IMR-90 (cell line): ENCODE measurements around the gene CBY1. TPM values are rescaled to one million over a fixed set of nuclear protein-coding genes. Genes with fewer than 3 reads are reported as not detected.
A peak's percentile ranks its signal among the peaks of the same experiment; 100 is the strongest.

Source experiments
- ATAC-seq: fragments of 200-7000 bp; cut with Tn5 transposase; 2 replicates; pipeline ENCODE4 v1.9.1; 2020; ENCODE audit warnings: low read depth, mild to moderate bottlenecking, moderate library complexity
- Bru-seq: library from RNA; stranded (reverse); fragments of 400-500 nt; gene quantifications from one replicate; lab custom pipeline; 2021; lab: Mats Ljungman, UMichigan
- BruChase-seq, 2 experiments: library from RNA; stranded (reverse); fragments of 400-500 nt; gene quantifications; one replicate each; lab custom pipeline; 2021; lab: Mats Ljungman, UMichigan
- BruUV-seq: library from RNA; stranded (reverse); fragments of 400-500 nt; replicated peaks from 2 replicates; lab custom pipeline; 2021; lab: Mats Ljungman, UMichigan
- CTCF ChIA-PET: fragments of 300-600 bp; formaldehyde crosslinking; extraction: SDS; loops from one replicate; lab custom pipeline; 2021; ENCODE audit warnings: antibody characterized with exemption; lab: Yijun Ruan, JAX
- POLR2A ChIA-PET: fragments of 300-600 bp; sonication (Branson Sonifier 250); formaldehyde crosslinking; loops from one replicate; lab custom pipeline; 2022; ENCODE audit warnings: antibody characterized with exemption; ENCODE audit not compliant: unreplicated experiment; lab: Charles Lee
- DNase-seq: peaks from one replicate; pipeline ENCODE4 v3.0.0; 2013
- H2AFZ ChIP-seq: replicated peaks from 2 replicates; pipeline ENCODE3; 2013; ENCODE audit warnings: low read length, mild to moderate bottlenecking; ENCODE audit not compliant: poor library complexity
- H2AK5ac ChIP-seq: 2 replicates; pipeline ENCODE4 v1.6.1; 2013; ENCODE audit warnings: low read depth, low read length, inconsistent platforms
- H2AK9ac ChIP-seq: replicated peaks from 2 replicates; pipeline ENCODE3; 2013; ENCODE audit warnings: mild to moderate bottlenecking, low read depth, low read length, moderate library complexity; ENCODE audit not compliant: poor library complexity
- H2BK120ac ChIP-seq: 2 replicates; pipeline ENCODE4 v1.6.1; 2013; ENCODE audit warnings: low read depth, low read length, inconsistent platforms
- H2BK15ac ChIP-seq: 3 replicates; pipeline ENCODE4 v1.6.1; 2013; ENCODE audit warnings: low read depth, low read length, inconsistent platforms
- H2BK20ac ChIP-seq: 2 replicates; pipeline ENCODE4 v1.6.1; 2013; ENCODE audit warnings: low read depth, mild to moderate bottlenecking, inconsistent platforms, low read length, moderate library complexity
- H2BK5ac ChIP-seq: 2 replicates; pipeline ENCODE4 v1.6.1; 2013; ENCODE audit warnings: mild to moderate bottlenecking, low read depth, low read length, inconsistent platforms; ENCODE audit not compliant: poor library complexity, severe bottlenecking
- H3K14ac ChIP-seq: replicated peaks from 2 replicates; pipeline ENCODE4 v1.6.1; 2013; ENCODE audit warnings: low read depth, low read length, inconsistent platforms
- H3K18ac ChIP-seq: 2 replicates; pipeline ENCODE4 v1.6.1; 2013; ENCODE audit warnings: low read depth, low read length, control low read depth
- H3K23ac ChIP-seq: 2 replicates; pipeline ENCODE4 v1.6.1; 2013; ENCODE audit warnings: low read depth, low read length, inconsistent platforms
- H3K27ac ChIP-seq: 2 replicates; pipeline ENCODE4 v1.5.1; 2013; ENCODE audit warnings: mild to moderate bottlenecking, control low read depth, low read length; ENCODE audit not compliant: insufficient read depth
- H3K27me3 ChIP-seq: 2 replicates; pipeline ENCODE4 v1.6.1; 2013; ENCODE audit warnings: low read length; ENCODE audit not compliant: control insufficient read depth, insufficient read depth
- H3K36me3 ChIP-seq: 2 replicates; pipeline ENCODE4 v1.6.1; 2013; ENCODE audit warnings: low read length, mixed read lengths; ENCODE audit not compliant: control insufficient read depth, insufficient read depth
- H3K4ac ChIP-seq: 2 replicates; pipeline ENCODE4 v1.6.1; 2013; ENCODE audit warnings: low read depth, low read length, inconsistent platforms
- H3K4me1 ChIP-seq: 2 replicates; pipeline ENCODE4 v1.6.1; 2013; ENCODE audit warnings: low read length, mixed read lengths; ENCODE audit not compliant: control insufficient read depth, insufficient read depth
- H3K4me2 ChIP-seq: 2 replicates; pipeline ENCODE4 v1.6.1; 2013; ENCODE audit warnings: low read depth, mild to moderate bottlenecking, control low read depth, low read length, moderate library complexity
- H3K4me3 ChIP-seq: 2 replicates; pipeline ENCODE4 v1.5.1; 2013; ENCODE audit warnings: low read depth, mild to moderate bottlenecking, control low read depth, low read length, moderate library complexity; ENCODE audit not compliant: insufficient read depth
- H3K56ac ChIP-seq: 2 replicates; pipeline ENCODE4 v1.6.1; 2013; ENCODE audit warnings: low read length, inconsistent platforms; ENCODE audit not compliant: insufficient read depth; ENCODE audit errors: extremely low read depth
- H3K79me1 ChIP-seq, 2 experiments: 2 replicates each; pipeline ENCODE4 v1.6.1; 2013; ENCODE audit warnings: low read length in 2 of 2, inconsistent platforms in 1 of 2, low read depth in 1 of 2
- H3K9ac ChIP-seq: 2 replicates; pipeline ENCODE4 v1.6.1; 2013; ENCODE audit warnings: low read depth, low read length, control low read depth
- H3K9me1 ChIP-seq: 2 replicates; pipeline ENCODE4 v1.6.1; 2013; ENCODE audit warnings: low read length, inconsistent platforms; ENCODE audit not compliant: insufficient read depth
- H3K9me3 ChIP-seq: 2 replicates; pipeline ENCODE4 v1.6.1; 2013; ENCODE audit warnings: low read length; ENCODE audit not compliant: control insufficient read depth, insufficient read depth
- H4K20me1 ChIP-seq: 2 replicates; pipeline ENCODE4 v1.6.1; 2013; ENCODE audit warnings: low read length, inconsistent platforms; ENCODE audit not compliant: insufficient read depth
- H4K5ac ChIP-seq: 2 replicates; pipeline ENCODE4 v1.6.1; 2013; ENCODE audit warnings: mild to moderate bottlenecking, low read depth, low read length, control low read depth
- H4K8ac ChIP-seq, 2 experiments: 2 replicates each; pipeline ENCODE4 v1.6.1; 2013; ENCODE audit warnings: low read depth in 2 of 2, low read length in 2 of 2, control low read depth in 1 of 2, inconsistent platforms in 1 of 2
- H4K91ac ChIP-seq: 2 replicates; pipeline ENCODE4 v1.6.1; 2013; ENCODE audit warnings: low read depth, low read length, inconsistent platforms; ENCODE audit not compliant: insufficient read depth
- BHLHE40 ChIP-seq: fragments of 150-350 bp; IDR thresholded peaks from 2 replicates; pipeline ENCODE4 v1.6.1; 2016; ENCODE audit warnings: mild to moderate bottlenecking, low read depth, low read length
- CEBPB ChIP-seq: IDR thresholded peaks from 2 replicates; pipeline ENCODE4 v1.6.1; 2012; ENCODE audit warnings: low read depth, low read length, improper control_type of control experiment
- CHD1 ChIP-seq: IDR thresholded peaks from 2 replicates; pipeline ENCODE4 v1.6.1; 2012; ENCODE audit warnings: low read depth, low read length, improper control_type of control experiment
- FOS ChIP-seq: fragments of 150-350 bp; IDR thresholded peaks from 2 replicates; pipeline ENCODE4 v1.6.1; 2016; ENCODE audit warnings: low read depth, low read length
- MAFK ChIP-seq: IDR thresholded peaks from 2 replicates; pipeline ENCODE4 v1.6.1; 2012; ENCODE audit warnings: low read depth, low read length, improper control_type of control experiment
- MAZ ChIP-seq: IDR thresholded peaks from 2 replicates; pipeline ENCODE4 v1.6.1; 2012; ENCODE audit warnings: low read depth, mild to moderate bottlenecking, low read length, improper control_type of control experiment, moderate library complexity, borderline replicate concordance
- NFE2L2 ChIP-seq: fragments of 150-350 bp; IDR thresholded peaks from 2 replicates; pipeline ENCODE4 v1.6.1; 2016; ENCODE audit warnings: low read depth, mild to moderate bottlenecking, low read length
- POLR2A ChIP-seq: IDR thresholded peaks from 2 replicates; pipeline ENCODE4 v1.6.1; 2012; ENCODE audit warnings: mild to moderate bottlenecking, low read depth, low read length
- RAD21 ChIP-seq: IDR thresholded peaks from 2 replicates; pipeline ENCODE4 v1.6.1; 2012; ENCODE audit warnings: low read length, improper control_type of control experiment
- RFX5 ChIP-seq: IDR thresholded peaks from 2 replicates; pipeline ENCODE4 v1.8.0; 2012; ENCODE audit warnings: low read depth, mild to moderate bottlenecking, low read length, moderate library complexity
- SMC3 ChIP-seq: fragments of 150-350 bp; IDR thresholded peaks from 2 replicates; pipeline ENCODE4 v1.6.1; 2016; ENCODE audit warnings: low read depth, mild to moderate bottlenecking, antibody characterized with exemption, low read length, moderate library complexity
- WGBS, 2 experiments: methylation state at CpG; one replicate each; pipeline versions ENCODE4 v1.1.5 to v1.1.7; 2013; ENCODE audit warnings: missing lambda C conversion rate in 2 of 2; ENCODE audit not compliant: insufficient read length in 1 of 2; ENCODE audit errors: extremely low coverage in 2 of 2; 5-methylcytosine and 5-hydroxymethylcytosine counted together
- dilution Hi-C: fragments of 300-500 bp; cut with HindIII; formaldehyde crosslinking; loops from one replicate; pipeline ENCODE4 v1.14.3; 2018; ENCODE audit warnings: low sequenced_read_pairs; ENCODE audit not compliant: unreplicated experiment
- in situ Hi-C: fragments of 300-500 bp; cut with MboI; formaldehyde crosslinking; loops from 3 replicates; pipeline ENCODE4 v1.14.3; 2019; ENCODE audit warnings: low sequenced_read_pairs, inconsistent platforms, mixed read lengths
- intact Hi-C: fragments of 100-400 bp; cut with micrococcal nuclease; formaldehyde crosslinking; loops from 2 replicates; pipeline ENCODE4 v1.10.0; 2022
- long read RNA-seq: library from polyadenylated mRNA; unstranded; transcript quantifications from one replicate; pipeline ENCODE4 v2.0.0, GENCODE V29; 2021; ENCODE audit not compliant: unreplicated experiment
- polyA plus RNA-seq, 3 experiments: library from polyadenylated mRNA; depleted of rRNA; stranded (reverse); fragments of >200 nt; gene quantifications; 2 replicates each; pipeline ENCODE4 v1.2.3, GENCODE V29; 2012; ENCODE audit warnings: low replicate concordance in 1 of 3
- total RNA-seq: library from RNA; depleted of rRNA; stranded (reverse); fragments of >200 nt; gene quantifications from 2 replicates; pipeline ENCODE4 v1.2.3, GENCODE V29; 2012; rRNA removed
- TF ChIP-seq, protein P1 (sequence below): fragments of 150-350 bp; IDR thresholded peaks from 2 replicates; pipeline ENCODE4 v1.6.1; 2017; ENCODE audit warnings: mild to moderate bottlenecking, antibody characterized with exemption, low read length, low read depth
- TF ChIP-seq, protein P2 (sequence below): conservative IDR thresholded peaks from 2 replicates; pipeline ENCODE4 v1.5.1; 2012; ENCODE audit warnings: mild to moderate bottlenecking, low read depth, low read length, improper control_type of control experiment

The CBY1 gene
- total RNA-seq: 13.8 and 14.2 TPM in 2 replicates
- 25.4 and 30.0 TPM in 2 replicates for polyA plus RNA-seq (2012; rRNA removed)
- polyA plus RNA-seq (2012; cell fraction: cytosol; rRNA removed): 16.5 and 23.9 TPM in 2 replicates
- polyA plus RNA-seq (2012; cell fraction: nucleus; rRNA removed; ENCODE audit: low replicate concordance): 8.7 and 26.5 TPM in 2 replicates
- Bru-seq, nascent RNA: percentile 55 among the genes with signal in this experiment
- BruChase-seq, experiment 1, labeled RNA remaining after a 6-hour chase: percentile 76 among the genes with signal in this experiment
- BruChase-seq, experiment 2, labeled RNA remaining after a 2-hour chase: percentile 66 among the genes with signal in this experiment
- long read RNA-seq, transcript CBY1-201 (5 exons, 1,133 nt): major isoform, 16 of 27 reads
- long read RNA-seq, partial matches to known transcripts: 1 of 27 reads
- long read RNA-seq, other reads (novel, unspliced or antisense): 7 of 27 reads

DNA sequence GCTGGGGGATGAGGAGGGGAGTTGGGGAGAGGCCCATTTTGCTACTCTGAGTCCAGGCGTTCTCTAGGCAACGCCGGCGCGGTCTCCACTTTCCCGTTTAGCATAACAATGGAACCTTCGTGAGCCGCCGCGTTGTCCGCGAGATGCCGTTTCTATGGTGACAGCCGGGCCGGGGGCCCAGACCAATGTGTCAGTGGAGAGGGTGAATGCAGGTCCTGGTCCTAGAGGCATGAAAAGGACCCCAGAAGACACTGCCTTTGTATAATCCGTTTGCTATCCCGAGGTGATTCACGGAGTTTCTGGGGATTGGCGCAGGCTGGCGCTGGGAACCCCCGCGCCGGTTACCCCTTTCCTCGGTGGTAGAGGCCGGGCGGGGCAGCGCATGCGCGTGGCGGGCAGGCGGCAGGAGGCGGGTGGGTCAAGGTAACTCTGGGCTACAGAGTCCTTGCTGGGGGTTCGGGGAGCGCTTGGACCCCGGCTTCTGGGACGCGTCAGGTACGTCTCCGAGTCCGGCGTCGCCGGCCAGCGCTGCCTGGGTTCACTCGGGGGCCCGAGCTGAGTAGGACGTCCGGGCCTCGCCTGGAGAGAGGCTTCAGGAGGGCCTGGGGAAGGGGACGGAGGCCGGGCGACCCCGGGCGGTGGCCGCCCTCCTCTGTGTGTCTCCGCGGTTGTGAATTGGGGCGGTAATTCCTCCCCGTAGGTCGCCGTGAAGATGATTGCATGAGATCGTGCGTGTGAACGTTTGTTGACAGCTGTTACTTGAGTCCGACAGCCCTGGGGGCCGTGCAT lies at the start of gene CBY1, which contains the start of gene FAM227A:
Gene CBY1 (plus strand): TSS at position 383 of the 789 bp plus-strand sequence. CDS start 11,417 bp downstream, outside the sequence.
Gene FAM227A (minus strand): TSS at position 137 of the 789 bp plus-strand sequence. CDS start 6,224 bp downstream, outside the sequence.
- H3K27ac ChIP-seq: peak within 1 kb of the TSS; percentile 95
- no peaks in the 10 kb centered on the region for H3K9me3 ChIP-seq
- TSS peak; percentile 61 for BruUV-seq
- peak within 1 kb of the TSS; percentile 98 for H3K9ac ChIP-seq
- no peaks in the 10 kb centered on the region for H3K27me3 ChIP-seq
- in situ Hi-C loops: no loop called here
- H3K23ac ChIP-seq: peak within 1 kb of the TSS; percentile 100
- peak within 1 kb of the TSS; percentile 98 for H2BK5ac ChIP-seq
- peaks cover 11 to 21% of the 10 kb centered on the region in 2 experiments for H3K79me1 ChIP-seq
- intact Hi-C loops: no loop called here
- ChIA-PET POLR2A (no interaction called here), CTCF (interaction anchor here (0.7 kb wide), 1 partner anchor 25 kb away, joined by 4 read pairs; no protein-coding TSS in a partner anchor)
- H3K4me2 ChIP-seq: peak within 1 kb of the TSS; percentile 87
- peak within 1 kb of the TSS; percentile 100 for H3K4ac ChIP-seq
- peak within 1 kb of the TSS; percentile 100 for H3K56ac ChIP-seq
- peak within 1 kb of the TSS; percentile 99 for H3K18ac ChIP-seq
- H3K36me3 ChIP-seq: no peaks in the 10 kb centered on the region
- H3K4me3 ChIP-seq: peak within 1 kb of the TSS; percentile 73
- H2BK15ac ChIP-seq: peak within 1 kb of the TSS; percentile 99
- H2AK5ac ChIP-seq: peak within 1 kb of the TSS; percentile 20; the same call in 1 of the 2 replicates
- H4K20me1 ChIP-seq: no peaks in the 10 kb centered on the region; the same call in 1 of the 2 replicates
- dilution Hi-C loops: no loop called here
- peak within 1 kb of the TSS; percentile 99 for H4K5ac ChIP-seq
- peak within 1 kb of the TSS; percentile 100 for H3K14ac ChIP-seq
- H4K8ac ChIP-seq: peak within 1 kb of the TSS; percentile 83 to 100
- peak; percentile 97 for ATAC-seq
- 0% methylated on average over 3 of the region's 66 CpGs; no CpG with 5 or more reads in 1 of the 2 experiments for WGBS, 2 experiments
- H3K9me1 ChIP-seq: peaks cover 10% of the 10 kb centered on the region; the same call in 1 of the 2 replicates
- peak within 1 kb of the TSS; percentile 100 for H2BK120ac ChIP-seq
- H4K91ac ChIP-seq: peak within 1 kb of the TSS; percentile 100
- H2AFZ ChIP-seq: peak within 1 kb of the TSS; percentile 99
- DNase-seq: peak; percentile 76
- H2AK9ac ChIP-seq: peak within 1 kb of the TSS; percentile 96
- H3K4me1 ChIP-seq: peaks cover 7% of the 10 kb centered on the region
- peak within 1 kb of the TSS; percentile 100 for H2BK20ac ChIP-seq
- TF ChIP-seq, protein P1, sequence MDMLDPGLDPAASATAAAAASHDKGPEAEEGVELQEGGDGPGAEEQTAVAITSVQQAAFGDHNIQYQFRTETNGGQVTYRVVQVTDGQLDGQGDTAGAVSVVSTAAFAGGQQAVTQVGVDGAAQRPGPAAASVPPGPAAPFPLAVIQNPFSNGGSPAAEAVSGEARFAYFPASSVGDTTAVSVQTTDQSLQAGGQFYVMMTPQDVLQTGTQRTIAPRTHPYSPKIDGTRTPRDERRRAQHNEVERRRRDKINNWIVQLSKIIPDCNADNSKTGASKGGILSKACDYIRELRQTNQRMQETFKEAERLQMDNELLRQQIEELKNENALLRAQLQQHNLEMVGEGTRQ: no peak
- TF ChIP-seq CEBPB (no peak), FOS (no peak), POLR2A (peak; percentile 74), MAZ (peak; percentile 17; the same call in 1 of the 2 replicates), SMC3 (no peak), CHD1 (peak; percentile 93; the same call in 1 of the 2 replicates), BHLHE40 (peak; percentile 98), NFE2L2 (no peak), RFX5 (no peak), MAFK (no peak), RAD21 (no peak)
- TF ChIP-seq, protein P2, sequence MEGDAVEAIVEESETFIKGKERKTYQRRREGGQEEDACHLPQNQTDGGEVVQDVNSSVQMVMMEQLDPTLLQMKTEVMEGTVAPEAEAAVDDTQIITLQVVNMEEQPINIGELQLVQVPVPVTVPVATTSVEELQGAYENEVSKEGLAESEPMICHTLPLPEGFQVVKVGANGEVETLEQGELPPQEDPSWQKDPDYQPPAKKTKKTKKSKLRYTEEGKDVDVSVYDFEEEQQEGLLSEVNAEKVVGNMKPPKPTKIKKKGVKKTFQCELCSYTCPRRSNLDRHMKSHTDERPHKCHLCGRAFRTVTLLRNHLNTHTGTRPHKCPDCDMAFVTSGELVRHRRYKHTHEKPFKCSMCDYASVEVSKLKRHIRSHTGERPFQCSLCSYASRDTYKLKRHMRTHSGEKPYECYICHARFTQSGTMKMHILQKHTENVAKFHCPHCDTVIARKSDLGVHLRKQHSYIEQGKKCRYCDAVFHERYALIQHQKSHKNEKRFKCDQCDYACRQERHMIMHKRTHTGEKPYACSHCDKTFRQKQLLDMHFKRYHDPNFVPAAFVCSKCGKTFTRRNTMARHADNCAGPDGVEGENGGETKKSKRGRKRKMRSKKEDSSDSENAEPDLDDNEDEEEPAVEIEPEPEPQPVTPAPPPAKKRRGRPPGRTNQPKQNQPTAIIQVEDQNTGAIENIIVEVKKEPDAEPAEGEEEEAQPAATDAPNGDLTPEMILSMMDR: no peak
